Esophagus mucosa (tissue), 1 donor: ENCODE results near the gene ATXN1. TPM values are rescaled to one million over a fixed set of nuclear protein-coding genes. Genes with fewer than 3 reads are reported as not detected.
A peak's percentile ranks its signal among the peaks of the same experiment; 100 is the strongest.

Experiments
- ATAC-seq: fragments of 200-7000 bp; cut with Tn5 transposase; one replicate; pipeline ENCODE4 v1.9.1; 2020
- total RNA-seq: library from RNA; stranded (reverse); gene quantifications from one replicate; pipeline ENCODE4 v1.2.4, GENCODE V29; 2023
- donor health status: DM: yes; HTN: yes; CAD: no.

The ATXN1 gene
- total RNA-seq, 1 donor from 2014 or later = 29.3 TPM

DNA sequence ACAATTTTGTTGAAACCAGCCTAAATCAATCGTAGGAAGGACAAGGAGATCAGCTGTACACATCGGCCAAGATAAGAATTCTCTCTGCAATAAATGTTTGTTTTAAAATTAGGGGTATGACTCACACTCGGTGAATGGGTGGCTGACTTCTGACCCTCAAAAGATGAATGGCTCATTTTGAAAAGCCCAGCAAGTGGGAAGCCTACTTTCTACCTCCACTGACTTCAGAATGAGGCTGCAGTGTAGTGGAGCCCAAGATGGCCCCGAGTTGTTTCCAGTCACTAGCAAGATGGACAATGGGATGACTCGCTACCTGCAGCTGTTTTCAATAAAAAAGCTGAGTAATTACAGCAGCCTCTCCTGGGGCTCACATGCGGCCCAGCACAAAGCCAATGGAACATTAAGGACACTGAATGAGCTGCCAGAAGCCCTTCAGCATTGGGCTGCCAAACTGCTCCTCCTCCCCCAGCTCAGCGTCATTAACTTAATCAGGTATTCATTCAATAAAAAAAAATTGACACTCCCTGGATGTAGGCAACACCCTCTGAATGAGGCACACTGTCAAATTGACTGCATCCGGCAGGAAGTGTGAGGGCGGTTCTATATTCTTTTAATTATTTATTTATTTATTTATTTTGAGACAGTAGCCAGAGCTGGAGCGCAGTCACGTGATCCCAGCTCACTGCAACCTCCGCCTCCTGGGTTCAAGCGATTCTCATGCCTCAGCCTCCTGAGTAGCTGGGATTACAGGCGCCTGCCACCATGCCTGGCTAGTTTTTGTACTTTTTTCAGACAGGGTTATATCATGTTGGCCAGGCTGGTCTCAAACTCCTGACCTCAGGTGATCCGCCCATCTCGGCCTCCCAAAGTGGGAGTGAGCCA is 415.6 kb downstream of the ATXN1 start:
- ATAC-seq = peak; percentile 93

DNA sequence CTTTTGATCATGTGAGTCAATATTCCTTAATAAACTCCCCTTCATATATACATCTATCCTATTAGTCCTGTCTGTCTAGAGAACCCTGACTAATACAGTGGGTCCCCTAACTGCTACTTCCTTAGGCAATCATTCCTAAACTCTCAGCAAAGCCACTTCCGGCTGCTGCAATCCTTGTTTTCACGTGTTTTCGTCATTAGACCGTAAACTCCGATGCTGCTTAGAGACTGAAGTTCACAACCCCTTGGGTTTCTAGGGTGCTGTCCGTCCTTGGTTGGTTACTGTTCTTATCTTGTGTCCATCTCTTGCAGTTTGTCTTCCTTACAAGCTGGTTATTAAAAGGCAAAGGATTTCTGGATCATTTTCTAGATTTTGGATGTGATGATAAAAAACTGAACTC is 416.5 kb downstream of the ATXN1 start:
- no peak for ATAC-seq

DNA sequence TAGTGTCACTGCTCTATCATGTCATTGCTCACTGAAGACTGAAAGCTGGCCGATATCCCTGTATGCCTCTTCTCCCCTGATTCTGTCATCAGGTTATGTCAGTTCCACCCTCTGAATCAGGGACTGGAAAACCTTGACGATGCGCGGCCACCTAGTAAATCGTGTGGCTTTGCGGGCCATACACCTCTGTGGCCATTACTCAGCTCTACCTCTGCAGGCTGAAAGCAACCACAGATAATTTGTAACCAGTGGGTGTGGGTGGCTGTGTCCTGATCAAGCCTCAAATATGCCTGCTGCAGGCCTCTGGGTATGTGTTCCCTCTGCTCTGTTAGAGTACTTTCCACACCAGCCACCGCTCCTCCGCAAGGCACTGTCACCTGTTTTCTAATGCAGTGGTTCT is 417.7 kb downstream of the ATXN1 start:
- ATAC-seq = no peak

DNA sequence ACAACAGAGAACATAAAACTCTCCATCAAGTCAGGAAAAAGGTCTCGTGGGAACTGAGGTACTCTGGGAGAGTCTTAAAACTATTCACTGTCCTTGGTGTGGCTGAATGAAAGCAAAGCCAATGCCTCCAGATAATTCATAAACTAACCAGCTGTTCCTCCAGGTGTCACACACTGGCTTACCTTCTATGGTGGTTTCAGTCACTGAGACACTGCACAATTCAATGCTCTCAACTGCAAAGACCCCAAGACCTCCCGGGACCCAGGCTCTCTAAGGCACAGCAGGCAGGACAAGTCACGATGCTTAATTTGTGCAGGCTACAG is 422.0 kb downstream of the ATXN1 start:
- ATAC-seq = no peak

DNA sequence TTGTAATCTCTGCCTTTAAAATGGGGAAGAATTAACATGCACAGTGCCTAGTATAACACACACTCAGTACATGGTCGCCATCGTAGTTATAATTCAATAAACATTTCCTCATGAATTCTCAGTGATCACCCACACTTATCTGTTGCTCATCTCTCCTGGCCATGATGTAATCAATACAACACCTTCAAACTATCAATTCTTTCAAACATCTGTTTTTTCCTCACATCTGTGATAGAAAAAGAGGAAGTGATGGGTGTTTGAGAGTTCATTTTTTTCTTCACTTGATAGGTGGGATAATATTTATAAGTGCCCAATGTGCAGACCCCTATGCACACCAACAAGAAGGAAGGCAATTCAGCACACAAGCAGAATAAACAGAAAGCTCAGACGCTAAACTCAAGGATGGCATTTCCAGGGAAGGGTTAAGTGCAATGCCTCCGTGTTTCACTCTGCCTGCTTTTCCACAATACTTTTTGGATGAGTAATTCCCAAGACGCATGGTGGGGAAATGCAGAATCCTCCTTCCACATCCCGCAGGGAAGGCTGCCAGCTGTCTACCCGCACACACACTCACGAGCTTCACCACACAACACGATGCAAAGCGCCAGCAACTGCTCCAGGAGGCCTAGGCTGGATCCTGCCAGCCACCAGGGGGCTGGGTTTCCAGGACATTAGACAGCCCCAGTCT is 422.5 kb downstream of the ATXN1 start:
- ATAC-seq = peak; percentile 36

DNA sequence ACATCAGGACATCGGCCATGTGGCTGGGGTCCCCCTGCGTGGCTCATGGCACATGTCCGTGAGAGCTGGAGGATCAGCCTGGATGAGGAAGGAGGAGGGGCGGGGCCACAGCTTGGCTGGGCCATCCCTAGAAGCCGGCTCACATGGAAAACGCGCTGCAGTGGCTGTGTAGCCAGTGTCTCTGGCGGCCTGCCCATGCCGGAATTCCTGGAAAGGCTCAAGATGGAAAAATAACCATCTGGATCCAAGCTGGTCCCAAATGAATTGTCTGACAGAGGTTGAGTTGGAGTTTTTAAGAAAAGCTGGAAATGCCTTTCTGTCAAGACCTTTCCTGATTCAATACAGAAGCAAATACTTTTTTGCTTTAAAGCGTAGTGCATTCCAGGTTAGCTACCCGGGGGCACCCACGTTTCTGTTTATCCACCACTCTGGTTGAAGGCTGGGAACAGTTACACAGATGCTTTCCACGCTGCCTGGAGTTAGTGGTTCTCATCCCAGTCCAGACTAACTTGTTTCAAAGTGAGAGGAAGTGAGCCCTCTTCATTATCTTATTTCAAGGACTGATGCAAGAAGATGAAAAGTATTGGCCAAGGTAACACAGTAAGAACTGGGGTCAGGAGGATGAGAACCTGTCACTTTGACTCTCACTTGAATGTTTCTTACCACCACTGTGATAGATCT is 423.8 kb downstream of the ATXN1 start:
- peak; percentile 21 for ATAC-seq

DNA sequence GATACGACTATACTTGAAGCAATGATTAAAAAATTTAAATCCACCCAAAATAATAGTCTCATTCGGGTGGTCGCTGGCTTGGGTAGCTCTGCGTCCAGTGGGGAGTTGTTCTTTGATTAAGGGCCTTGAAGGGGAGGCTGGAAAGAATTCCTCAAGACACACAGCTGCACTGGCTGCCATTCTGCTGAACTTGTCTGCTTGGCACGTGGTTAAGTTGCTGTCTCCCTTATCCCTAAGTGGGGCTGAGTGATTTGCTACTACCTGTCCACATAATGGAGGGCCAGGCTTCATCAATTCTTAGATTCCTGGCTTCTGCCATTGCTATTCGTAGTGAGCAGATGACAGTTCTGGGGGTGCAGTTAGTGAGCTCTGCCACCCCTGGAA is 424.4 kb downstream of the ATXN1 start:
- ATAC-seq = no peak

DNA sequence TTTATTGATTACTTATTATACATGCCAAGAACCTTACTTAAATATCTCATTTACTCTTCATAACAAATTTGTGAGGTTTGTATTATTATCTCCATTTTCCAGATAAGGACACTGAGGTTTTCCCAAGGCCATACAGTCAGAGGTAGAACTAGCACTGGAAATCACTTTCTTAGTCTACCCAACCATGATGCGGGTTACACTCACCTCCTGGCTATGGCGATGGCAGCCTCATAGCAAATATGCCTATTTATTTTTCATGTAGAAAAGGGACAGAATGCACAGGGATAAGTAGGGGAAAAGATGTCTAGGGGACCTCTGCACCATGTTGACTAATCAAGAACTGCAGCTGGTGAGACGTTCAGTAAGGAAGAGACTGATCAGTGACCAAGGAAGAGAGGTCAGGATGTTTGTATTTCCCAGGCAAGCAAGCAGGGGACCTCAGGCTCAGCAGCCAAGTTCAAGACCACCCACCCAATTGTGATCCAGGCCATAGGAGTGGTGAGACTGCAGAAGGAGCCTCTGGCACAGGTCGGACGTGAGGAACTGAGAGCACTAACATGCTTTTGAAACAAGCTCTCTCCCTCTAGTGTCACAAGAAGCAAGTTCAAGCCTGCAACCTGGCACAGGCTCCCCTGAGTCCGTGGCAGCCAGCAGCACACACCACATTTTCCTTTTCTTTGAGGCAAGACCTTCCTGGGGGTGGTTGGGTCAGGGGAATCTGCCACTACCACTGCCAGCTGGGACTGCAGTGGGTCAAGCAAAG is 425.0 kb downstream of the ATXN1 start:
- peak; percentile 32 for ATAC-seq

DNA sequence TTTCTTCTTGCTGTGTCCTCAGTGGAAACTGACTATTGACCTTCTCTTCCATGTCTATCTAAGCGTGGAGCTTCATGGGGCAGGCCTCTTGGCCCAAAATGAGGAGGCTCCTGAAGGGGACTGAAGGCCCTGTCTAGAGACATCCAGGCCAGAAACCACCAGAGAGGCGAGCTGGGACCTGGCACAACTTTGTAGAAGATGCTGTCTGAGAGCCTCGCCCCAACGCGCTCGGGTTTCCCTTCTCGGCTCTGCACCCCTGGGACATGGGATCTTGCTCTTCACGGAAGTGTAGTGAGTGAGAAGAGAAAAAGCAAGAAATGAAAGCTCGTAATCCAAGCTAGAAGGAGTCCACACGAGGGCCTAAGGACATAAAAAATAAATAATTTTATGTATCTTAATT is 426.1 kb downstream of the ATXN1 start:
- no peak for ATAC-seq

DNA sequence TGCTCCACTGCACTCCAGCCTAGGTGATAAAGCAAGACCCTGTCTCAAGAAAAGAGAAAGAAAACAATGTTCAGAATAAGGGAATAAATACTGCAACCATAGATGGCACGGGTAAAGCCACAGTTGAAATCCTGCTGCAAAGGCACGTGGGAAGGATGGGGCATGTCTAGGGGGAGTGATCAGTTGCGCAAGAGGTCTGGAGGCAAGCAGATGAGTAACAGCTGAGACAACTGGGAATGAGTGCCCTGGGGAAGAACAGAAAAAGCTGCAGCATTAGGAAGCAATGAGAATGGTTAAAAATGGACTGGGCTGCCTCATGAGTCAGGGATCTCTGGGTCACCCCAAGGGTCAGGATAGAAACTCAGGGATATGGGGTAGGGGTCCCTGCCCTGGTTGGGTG is 426.6 kb downstream of the ATXN1 start:
- peak; percentile 54 for ATAC-seq

DNA sequence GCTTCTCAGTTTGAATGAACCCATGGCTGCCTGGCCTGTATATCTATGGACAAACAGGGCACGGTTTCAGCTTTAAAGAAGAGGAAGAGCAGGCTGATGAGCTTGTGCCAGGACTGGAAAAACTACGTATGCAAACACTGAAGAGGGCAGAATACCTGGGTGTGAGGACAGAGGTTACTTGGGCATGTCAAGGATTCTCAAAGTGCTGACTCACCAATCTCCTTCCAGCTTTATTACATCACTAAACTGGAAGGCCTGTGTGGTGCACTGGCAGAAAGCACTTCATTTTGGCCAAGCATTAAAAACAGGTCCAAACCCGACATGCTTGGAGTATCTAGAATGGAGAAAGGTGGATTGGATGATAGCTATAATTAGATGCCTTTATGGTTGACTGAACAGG is 427.7 kb downstream of the ATXN1 start:
- peak; percentile 86 for ATAC-seq

DNA sequence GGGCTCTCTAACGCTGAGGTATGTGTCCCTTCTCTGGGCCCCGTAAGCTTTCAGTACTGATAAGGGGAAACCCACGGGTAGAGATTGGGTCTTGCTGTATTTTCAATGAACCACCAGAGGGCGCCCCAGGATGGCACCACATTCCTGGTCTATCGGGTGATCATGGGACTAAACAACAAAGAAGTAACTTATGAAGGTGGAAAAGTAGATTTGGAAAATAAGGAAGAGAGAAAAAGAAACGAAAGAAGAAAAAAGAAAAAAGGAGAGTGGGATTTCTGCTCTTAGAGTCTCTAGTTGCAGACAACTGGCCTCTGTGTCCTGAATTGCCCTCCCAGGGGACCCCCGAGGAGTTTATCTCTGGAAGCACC is 429.1 kb downstream of the ATXN1 start:
- peak; percentile 67 for ATAC-seq

DNA sequence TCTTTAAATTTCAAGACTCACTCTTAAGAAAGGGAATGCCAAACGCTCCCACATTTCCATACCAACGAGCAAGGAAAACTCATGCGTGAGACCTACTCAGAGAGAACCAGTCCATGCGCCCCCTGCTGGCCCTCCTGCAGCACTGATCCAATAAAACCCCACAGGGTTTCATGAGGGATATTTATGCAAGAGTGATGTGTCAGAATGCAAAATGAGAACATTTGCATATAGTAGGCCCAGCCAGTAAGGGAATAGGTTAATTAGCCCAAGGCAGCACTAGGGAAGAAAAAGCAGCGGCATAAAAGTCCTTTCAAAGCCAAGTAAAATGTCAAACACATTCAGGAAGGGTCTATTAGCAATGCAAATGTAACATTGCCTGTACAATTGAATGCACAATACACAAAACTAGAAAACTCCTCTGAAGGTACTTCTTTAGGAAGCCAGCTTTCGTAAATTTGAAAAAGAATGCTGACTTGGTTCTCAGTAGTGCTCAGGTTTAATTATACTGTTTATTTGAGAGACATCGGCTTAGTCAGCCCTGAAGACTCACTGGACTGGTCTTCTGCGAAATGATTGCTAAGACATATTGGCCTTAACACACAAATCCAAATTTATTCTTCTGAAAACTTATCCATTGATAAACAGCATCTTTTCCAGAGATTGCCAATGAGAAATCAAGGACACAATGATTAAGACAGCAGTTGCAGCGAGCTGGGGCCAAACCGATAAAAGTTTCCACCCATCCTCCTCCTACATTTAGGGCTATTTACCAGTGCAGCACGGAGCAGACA is 429.7 kb downstream of the ATXN1 start:
- peak; percentile 72 for ATAC-seq

DNA sequence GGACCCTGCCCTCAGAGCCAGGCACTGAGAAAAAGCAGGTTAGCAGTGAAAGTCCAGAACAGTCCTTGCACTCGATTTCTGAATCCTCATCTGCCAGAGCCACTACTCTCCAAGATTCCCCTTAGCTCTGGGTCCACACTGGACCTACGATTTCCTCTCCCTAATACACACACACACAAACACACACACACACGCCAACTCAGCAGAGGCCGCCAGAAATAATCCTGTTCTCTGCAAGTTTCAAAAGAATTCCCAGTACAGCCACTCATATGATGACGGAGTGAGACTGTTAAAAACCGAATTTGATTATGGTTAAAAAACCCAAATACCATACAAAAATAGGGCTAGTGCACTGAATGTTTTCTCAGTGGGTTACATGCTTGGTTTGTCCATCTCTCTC is 432.0 kb downstream of the ATXN1 start:
- no peak for ATAC-seq

DNA sequence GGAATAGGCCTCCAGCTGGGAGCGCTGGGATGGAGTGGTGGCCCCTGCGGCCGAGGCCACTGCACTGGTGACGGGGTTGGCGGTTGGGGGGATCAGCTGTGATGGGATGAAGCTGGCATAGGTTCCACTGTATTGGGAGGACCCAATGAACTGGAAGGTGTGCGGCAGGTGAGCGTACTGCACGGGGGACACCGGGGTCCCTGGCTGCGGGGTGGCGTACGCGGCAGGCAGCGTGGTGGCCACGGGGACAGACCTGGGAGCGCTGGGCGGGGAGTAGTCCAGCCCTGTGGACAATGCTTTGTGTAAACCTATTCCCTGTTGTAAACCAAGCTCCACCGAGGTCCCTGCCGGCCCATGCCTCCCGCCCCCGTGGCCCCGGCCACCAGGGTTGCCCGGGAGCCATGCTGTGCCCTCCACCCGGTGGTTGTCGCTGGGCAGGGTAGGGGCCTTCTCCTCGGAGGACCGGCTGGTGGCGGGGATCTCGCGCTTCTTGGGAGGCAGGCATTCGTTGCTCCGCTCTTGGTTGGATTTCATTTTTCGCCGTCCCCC is 433.4 kb downstream of the ATXN1 start:
- no peak for ATAC-seq

DNA sequence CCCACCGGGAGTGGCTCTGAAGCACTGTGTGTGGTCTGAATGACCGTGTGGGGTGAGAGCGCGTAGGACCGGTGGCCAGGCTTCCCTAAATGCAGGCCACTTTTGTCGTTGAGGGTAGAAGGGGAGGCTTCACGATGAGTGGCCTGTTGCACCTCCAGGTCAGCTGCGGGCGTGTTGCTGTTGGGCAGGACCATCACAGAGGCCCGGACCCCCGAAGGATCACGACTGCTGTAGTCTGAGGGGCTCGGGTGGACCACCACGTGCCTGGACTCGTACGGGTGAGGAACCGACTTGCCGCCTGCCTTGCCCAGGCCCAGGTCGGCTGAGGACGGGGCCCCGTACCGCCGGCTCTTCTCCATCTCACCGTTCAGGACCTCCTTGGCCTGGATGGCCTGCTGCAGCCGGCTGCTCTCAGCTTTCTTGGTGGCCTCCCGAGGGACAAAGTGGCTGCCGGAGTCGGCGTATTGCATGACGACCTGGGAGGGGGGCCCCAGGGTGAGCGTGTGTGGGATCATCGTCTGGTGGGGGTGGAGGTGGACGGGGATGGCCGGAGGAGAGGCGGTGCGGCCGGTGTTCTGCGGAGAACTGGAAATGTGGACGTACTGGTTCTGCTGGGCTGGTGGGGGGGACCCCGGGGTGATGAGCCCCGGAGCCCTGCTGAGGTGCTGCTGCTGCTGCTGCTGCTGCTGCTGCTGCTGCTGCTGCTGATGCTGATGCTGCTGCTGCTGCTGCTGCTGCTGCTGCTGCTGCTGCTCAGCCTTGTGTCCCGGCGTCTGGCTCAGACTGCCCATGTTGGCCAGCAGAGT is 434.1 kb downstream of the ATXN1 start:
- no peak for ATAC-seq

DNA sequence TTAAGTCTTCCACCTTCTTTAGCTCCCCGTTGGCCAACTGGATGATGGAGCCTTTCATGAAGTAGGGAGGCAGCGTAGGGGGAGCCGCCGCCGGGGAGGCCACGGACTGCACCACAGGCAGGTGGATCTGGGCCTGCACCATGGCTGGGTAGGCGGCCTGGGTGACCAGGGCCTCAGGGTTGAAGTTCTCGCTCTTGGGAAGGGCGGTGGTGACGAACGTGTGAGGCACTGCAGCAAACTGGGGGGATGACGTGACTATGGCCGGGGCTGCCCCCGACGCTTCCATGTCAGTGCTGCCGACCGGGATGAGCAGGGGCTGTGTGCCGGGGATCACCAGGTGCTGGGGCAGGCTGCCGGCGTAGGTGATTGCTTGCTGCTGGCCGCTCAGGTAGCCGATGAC is 434.7 kb downstream of the ATXN1 start:
- no peak for ATAC-seq

DNA sequence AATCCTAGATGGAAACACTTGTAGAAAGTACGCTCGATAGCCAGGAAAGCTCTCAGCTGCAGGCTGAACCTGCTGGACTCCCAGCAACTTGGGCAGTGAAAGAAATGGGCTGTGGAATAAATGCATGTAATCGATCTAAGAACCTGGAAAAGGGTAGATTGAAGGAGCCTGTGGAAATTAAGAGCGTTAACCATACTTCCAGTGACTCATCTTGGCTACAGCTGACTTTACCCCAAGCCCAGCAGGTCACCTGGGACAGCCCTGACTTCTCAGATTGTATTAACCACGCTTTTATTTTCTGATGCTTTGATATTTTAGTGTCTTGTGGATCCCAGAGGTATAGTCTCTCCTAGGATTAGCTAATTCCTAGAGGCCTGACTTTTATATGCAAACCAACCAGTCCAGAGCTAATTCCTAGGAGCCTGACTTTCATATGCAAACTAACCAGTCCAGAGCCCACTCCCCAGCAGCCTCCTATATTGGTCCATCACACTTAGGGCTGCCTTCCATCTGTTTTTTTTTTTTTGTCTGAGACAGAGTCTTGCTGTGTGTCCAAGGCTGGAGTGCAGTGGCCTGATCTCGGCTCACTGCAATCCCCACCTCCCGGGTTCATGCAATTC is 436.5 kb downstream of the ATXN1 start:
- no peak for ATAC-seq

DNA sequence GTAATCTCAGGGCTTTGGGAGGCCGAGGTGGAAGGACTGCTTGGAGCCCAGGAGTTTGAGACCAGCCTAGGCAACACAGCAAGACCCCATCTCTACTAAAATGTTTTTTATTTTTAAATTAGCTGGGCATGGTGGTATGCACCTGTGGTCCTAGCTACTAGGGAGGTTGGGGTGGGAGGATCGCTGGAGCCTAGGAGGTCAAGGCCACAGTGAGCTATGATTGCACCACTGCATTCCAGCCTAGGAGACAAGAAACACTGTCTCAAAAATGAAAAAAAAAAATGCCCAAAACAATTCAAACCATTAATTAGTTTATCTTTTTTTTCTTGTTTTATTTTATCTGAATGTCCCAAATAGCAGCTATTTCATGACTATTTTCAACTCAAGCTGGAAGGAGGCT is 437.1 kb downstream of the ATXN1 start:
- no peak for ATAC-seq

DNA sequence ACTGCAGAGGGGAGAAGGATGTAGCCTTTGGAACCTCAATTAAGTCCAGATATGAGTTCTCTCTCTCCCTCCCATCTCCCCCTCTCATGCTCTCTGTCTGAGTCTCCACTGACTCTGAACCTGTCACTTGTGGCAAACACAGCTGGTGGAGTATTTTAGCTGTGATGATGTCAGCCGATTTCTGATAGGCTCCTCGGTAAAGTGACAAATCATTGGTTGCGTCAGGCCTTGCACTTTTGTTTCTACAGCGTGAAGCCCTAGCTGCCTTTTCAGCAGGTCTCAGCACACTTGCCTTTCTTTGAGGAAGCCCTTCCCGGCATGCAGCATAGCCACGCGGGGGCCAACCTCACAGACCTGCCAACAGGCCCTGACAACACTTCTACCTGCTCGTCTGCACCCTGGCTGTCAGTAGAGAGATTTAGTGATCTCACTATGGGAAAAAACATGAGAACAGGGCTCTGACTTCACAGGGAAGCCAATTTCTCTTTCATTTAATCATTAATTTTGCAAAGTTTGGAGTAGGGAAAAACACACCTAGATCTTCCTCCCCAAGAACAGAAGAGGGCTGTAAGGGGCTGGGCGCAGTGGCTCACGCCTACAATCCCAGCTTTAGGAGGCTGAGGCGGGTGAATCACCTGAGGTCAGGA is 438.5 kb downstream of the ATXN1 start:
- peak; percentile 85 for ATAC-seq
